Retinal pigment epithelial cell (primary cell): ENCODE measurements around the gene PSMA8.
"Not testable (repeated sequence)": the region's sequence is repeated elsewhere in the genome, so short reads cannot be mapped to it uniquely, and the experiment has no call there.

Experiments
- DNase-seq: peaks from one replicate; pipeline ENCODE4 v3.0.0-alpha.2; 2010; ENCODE audit warnings: low read depth
- H3K4me3 ChIP-seq: 2 replicates; pipeline ENCODE4 v1.5.1; 2011; ENCODE audit warnings: mild to moderate bottlenecking, low read length, control low read depth, moderate library complexity
- CTCF ChIP-seq: conservative IDR thresholded peaks from 2 replicates; pipeline ENCODE4 v1.5.1; 2011; ENCODE audit warnings: low read depth, low read length, control low read depth, inconsistent platforms

PSMA8 gene

GRCh38 chr18:26230497-26230896 is 96.8 kb downstream of the PSMA8 start:
- no peak for TF ChIP-seq CTCF
- H3K4me3 ChIP-seq, result no peak overlapping the region
- DNase-seq, result no peak

- no peak overlapping the region for H3K4me3 ChIP-seq
- DNase-seq, result no peak
- no peak for TF ChIP-seq CTCF
Observed at GRCh38 chr18:26233208-26233607, 99.5 kb downstream of the PSMA8 start.

GRCh38 chr18:26237363-26237762 is 103.7 kb downstream of the PSMA8 start:
- not testable (repeated sequence) for H3K4me3 ChIP-seq, DNase-seq

GRCh38 chr18:26238718-26239117 is 105.0 kb downstream of the PSMA8 start:
- not testable (repeated sequence) for DNase-seq, H3K4me3 ChIP-seq

- H3K4me3 ChIP-seq, DNase-seq: not testable (repeated sequence)
Observed at GRCh38 chr18:26242392-26242791, 108.7 kb downstream of the PSMA8 start.
